GM12878 (cell line): ENCODE measurements around the gene TADA2A. TPM values are rescaled to one million over a fixed set of nuclear protein-coding genes. Genes with fewer than 3 reads are reported as not detected.

ENCODE experiments used
- CBX5 ChIP-seq: sonication (generic); IDR thresholded peaks from 2 replicates; pipeline ENCODE4 v1.6.1; 2016; ENCODE audit warnings: low read depth, moderate library complexity, mild to moderate bottlenecking, inconsistent platforms
- JUND ChIP-seq: IDR thresholded peaks from 2 replicates; pipeline ENCODE4 v1.6.1; 2012; ENCODE audit warnings: low read depth, mild to moderate bottlenecking, low read length, improper control_type of control experiment, moderate library complexity
- MYC ChIP-seq: IDR thresholded peaks from 2 replicates; pipeline ENCODE4 v1.6.1; 2011; ENCODE audit warnings: mild to moderate bottlenecking, low read length, moderate library complexity, inconsistent platforms; ENCODE audit not compliant: insufficient read depth, insufficient replicate concordance, insufficient read length, severe bottlenecking
- NFXL1 ChIP-seq: fragments of 450-650 bp; IDR thresholded peaks from 2 replicates; pipeline ENCODE4 v1.6.1; 2017; ENCODE audit warnings: antibody characterized with exemption, mild to moderate bottlenecking, borderline replicate concordance
- RB1 ChIP-seq: fragments of 450-650 bp; formaldehyde crosslinking; IDR thresholded peaks from 2 replicates; pipeline ENCODE4 v1.6.1; 2017; ENCODE audit warnings: mild to moderate bottlenecking, borderline replicate concordance
- SMAD5 ChIP-seq: IDR thresholded peaks from 2 replicates; pipeline ENCODE4 v1.6.1; 2016; ENCODE audit warnings: antibody characterized with exemption, low read depth
- SMARCA5 ChIP-seq: fragments of 450-650 bp; IDR thresholded peaks from 2 replicates; pipeline ENCODE4 v1.6.1; 2017; ENCODE audit warnings: mild to moderate bottlenecking
- SMC3 ChIP-seq: IDR thresholded peaks from 2 replicates; pipeline ENCODE4 v1.6.1; 2011; ENCODE audit warnings: low read length, improper control_type of control experiment, borderline replicate concordance
- SPI1 ChIP-seq: IDR thresholded peaks from 2 replicates; pipeline ENCODE4 v1.6.1; 2011; ENCODE audit warnings: low read depth, mild to moderate bottlenecking, low read length, moderate library complexity, borderline replicate concordance; ENCODE audit not compliant: insufficient read depth
- SRF ChIP-seq, 2 experiments: IDR thresholded peaks; 2 replicates each; pipeline ENCODE4 v1.6.1; 2011; ENCODE audit warnings: low read depth in 2 of 2, low read length in 2 of 2, mild to moderate bottlenecking in 1 of 2, moderate library complexity in 1 of 2
- STAT1 ChIP-seq: fragments of 450-650 bp; conservative IDR thresholded peaks from 2 replicates; pipeline ENCODE4 v1.6.1; 2014; ENCODE audit warnings: antibody characterized with exemption, mild to moderate bottlenecking
- TBL1XR1 ChIP-seq: IDR thresholded peaks from 2 replicates; pipeline ENCODE4 v1.6.1; 2012; ENCODE audit warnings: low read depth, low read length, improper control_type of control experiment
- TCF3 ChIP-seq: IDR thresholded peaks from 2 replicates; pipeline ENCODE4 v1.6.1; 2012; ENCODE audit warnings: low read depth, mild to moderate bottlenecking, low read length, borderline replicate concordance; ENCODE audit not compliant: insufficient read depth
- TCF7 ChIP-seq: IDR thresholded peaks from 2 replicates; pipeline ENCODE4 v1.6.1; 2014; ENCODE audit warnings: antibody characterized with exemption, borderline replicate concordance
- polyA plus RNA-seq, 11 experiments: library from polyadenylated mRNA; depleted of rRNA in 4 of 11; unstranded in 6 of 11; stranded (reverse) in 5 of 11; fragments of >200 nt; fragmentation: Nextera tagmentation in 4 of 11; fragmentation: Illumina TruSeq in 1 of 11; extraction: Ambion mirVana in 4 of 11; extraction: Trizol in 1 of 11; gene quantifications; 1 replicate in 1 of 11; 2 replicates in 10 of 11; pipeline versions ENCODE4 v1.2.1 to v1.2.3, GENCODE V29; 2011 to 2016; ENCODE audit warnings: inconsistent platforms in 2 of 11, missing spikeins in 2 of 11, low read depth in 1 of 11
- total RNA-seq, 4 experiments: library from RNA; depleted of rRNA in 3 of 4; stranded (reverse); fragments of >200 nt in 3 of 4; fragmentation: Illumina TruSeq in 1 of 4; extraction: Trizol in 1 of 4; gene quantifications; 2 replicates each; pipeline versions ENCODE4 v1.2.1 to v1.2.3, GENCODE V29; 2013 to 2021
- TF ChIP-seq, protein P1 (sequence below): fragments of 450-650 bp; IDR thresholded peaks from 2 replicates; pipeline ENCODE4 v1.6.1; 2016; ENCODE audit warnings: mild to moderate bottlenecking
- TF ChIP-seq, protein P2 (sequence below): fragments of 450-650 bp; IDR thresholded peaks from 2 replicates; pipeline ENCODE4 v1.6.1; 2018; ENCODE audit warnings: mild to moderate bottlenecking, low read depth, moderate library complexity; ENCODE audit not compliant: partially characterized antibody
- TF ChIP-seq, protein P3 (sequence below): fragments of 450-650 bp; IDR thresholded peaks from 2 replicates; pipeline ENCODE4 v1.6.1; 2017; ENCODE audit warnings: low read depth, mild to moderate bottlenecking, moderate library complexity
- TF ChIP-seq, protein P4 (sequence below): IDR thresholded peaks from 2 replicates; pipeline ENCODE4 v1.6.1; 2011; ENCODE audit warnings: borderline replicate concordance, low read depth, mild to moderate bottlenecking, moderate library complexity, mixed read lengths, low read length; ENCODE audit not compliant: insufficient read depth; ENCODE audit errors: extremely low read length
- TF ChIP-seq, protein P5 (sequence below): fragments of 450-650 bp; IDR thresholded peaks from 2 replicates; pipeline ENCODE4 v1.6.1; 2014; ENCODE audit warnings: mild to moderate bottlenecking

The TADA2A gene
- total and polyA plus RNA-seq, 10 of the 15 experiments (the other 5 are each of a cell fraction or from before 2014, with no cell fraction given): 19.6 to 43.8 (median 34.1) TPM

DNA sequence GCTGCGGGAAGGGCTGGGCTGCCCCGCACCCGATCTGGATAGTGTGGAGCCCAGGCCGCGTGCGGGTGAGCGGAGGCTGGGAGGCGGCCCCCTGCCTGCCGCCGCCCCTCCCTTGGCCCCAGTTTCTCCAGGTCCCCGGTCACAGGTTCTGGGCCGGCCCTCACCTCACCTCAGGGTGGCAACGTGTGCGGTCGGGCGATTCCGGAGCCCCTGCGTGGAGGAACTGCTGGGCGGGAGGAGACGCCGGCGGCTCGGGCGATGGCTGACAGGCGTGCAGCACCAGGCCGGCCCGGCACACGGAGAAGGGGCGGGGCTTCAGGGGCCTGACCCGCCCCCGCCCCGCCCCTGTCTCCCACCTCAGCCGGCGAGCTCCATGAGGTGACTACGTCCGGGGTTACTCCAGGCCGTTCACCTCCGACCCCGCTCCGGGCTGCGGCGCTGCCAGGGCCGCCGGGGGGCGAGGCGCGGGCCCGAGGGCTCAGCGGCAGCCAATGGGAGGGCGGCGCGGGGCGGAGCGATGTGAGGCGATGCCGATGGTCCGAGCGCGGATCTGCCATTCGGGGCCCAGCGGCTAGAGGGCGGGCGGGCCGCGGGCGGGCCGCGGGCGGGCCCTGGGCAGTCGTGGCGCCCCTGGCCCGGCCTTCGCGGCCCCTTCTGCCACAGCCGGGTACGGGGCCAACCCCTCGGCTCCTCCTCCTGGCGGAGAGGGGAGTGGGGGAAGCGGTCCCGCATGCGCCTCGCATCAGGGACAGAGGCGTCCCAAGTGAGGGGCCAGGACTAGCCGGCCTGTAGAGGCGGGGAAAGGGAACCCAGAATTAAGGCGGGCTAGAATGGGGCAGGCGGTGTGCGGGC lies 47.6 kb upstream of the TADA2A start (continued):
- TF ChIP-seq, protein P1, sequence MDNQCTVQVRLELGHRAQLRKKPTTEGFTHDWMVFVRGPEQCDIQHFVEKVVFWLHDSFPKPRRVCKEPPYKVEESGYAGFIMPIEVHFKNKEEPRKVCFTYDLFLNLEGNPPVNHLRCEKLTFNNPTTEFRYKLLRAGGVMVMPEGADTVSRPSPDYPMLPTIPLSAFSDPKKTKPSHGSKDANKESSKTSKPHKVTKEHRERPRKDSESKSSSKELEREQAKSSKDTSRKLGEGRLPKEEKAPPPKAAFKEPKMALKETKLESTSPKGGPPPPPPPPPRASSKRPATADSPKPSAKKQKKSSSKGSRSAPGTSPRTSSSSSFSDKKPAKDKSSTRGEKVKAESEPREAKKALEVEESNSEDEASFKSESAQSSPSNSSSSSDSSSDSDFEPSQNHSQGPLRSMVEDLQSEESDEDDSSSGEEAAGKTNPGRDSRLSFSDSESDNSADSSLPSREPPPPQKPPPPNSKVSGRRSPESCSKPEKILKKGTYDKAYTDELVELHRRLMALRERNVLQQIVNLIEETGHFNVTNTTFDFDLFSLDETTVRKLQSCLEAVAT: no peak
- TF ChIP-seq CBX5 (no peak), MYC (no peak), SRF (IDR thresholded peaks at IDR 0.05; ENCODE audit: low read depth in 2 of 2, low read length in 2 of 2) (no peak), SMC3 (no peak), RB1 (peak; percentile 75; the same call in 1 of the 2 replicates), TCF7 (no peak), TBL1XR1 (peak; percentile 78), SMAD5 (no peak), TCF3 (0 out of 2 replicates have a peak, but pooled peaks have one; percentile 16), SPI1 (no peak), JUND (no peak), SMARCA5 (0 out of 2 replicates have a peak, but pooled peaks have one; percentile 32), NFXL1 (no peak), STAT1 (0 out of 2 replicates have a peak, but pooled peaks have one; percentile 66)
- TF ChIP-seq, protein P2, sequence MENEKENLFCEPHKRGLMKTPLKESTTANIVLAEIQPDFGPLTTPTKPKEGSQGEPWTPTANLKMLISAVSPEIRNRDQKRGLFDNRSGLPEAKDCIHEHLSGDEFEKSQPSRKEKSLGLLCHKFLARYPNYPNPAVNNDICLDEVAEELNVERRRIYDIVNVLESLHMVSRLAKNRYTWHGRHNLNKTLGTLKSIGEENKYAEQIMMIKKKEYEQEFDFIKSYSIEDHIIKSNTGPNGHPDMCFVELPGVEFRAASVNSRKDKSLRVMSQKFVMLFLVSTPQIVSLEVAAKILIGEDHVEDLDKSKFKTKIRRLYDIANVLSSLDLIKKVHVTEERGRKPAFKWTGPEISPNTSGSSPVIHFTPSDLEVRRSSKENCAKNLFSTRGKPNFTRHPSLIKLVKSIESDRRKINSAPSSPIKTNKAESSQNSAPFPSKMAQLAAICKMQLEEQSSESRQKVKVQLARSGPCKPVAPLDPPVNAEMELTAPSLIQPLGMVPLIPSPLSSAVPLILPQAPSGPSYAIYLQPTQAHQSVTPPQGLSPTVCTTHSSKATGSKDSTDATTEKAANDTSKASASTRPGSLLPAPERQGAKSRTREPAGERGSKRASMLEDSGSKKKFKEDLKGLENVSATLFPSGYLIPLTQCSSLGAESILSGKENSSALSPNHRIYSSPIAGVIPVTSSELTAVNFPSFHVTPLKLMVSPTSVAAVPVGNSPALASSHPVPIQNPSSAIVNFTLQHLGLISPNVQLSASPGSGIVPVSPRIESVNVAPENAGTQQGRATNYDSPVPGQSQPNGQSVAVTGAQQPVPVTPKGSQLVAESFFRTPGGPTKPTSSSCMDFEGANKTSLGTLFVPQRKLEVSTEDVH: no peak
- TF ChIP-seq, protein P3, sequence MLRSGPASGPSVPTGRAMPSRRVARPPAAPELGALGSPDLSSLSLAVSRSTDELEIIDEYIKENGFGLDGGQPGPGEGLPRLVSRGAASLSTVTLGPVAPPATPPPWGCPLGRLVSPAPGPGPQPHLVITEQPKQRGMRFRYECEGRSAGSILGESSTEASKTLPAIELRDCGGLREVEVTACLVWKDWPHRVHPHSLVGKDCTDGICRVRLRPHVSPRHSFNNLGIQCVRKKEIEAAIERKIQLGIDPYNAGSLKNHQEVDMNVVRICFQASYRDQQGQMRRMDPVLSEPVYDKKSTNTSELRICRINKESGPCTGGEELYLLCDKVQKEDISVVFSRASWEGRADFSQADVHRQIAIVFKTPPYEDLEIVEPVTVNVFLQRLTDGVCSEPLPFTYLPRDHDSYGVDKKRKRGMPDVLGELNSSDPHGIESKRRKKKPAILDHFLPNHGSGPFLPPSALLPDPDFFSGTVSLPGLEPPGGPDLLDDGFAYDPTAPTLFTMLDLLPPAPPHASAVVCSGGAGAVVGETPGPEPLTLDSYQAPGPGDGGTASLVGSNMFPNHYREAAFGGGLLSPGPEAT: no peak
- TF ChIP-seq, protein P4, sequence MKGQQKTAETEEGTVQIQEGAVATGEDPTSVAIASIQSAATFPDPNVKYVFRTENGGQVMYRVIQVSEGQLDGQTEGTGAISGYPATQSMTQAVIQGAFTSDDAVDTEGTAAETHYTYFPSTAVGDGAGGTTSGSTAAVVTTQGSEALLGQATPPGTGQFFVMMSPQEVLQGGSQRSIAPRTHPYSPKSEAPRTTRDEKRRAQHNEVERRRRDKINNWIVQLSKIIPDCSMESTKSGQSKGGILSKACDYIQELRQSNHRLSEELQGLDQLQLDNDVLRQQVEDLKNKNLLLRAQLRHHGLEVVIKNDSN: no peak
- TF ChIP-seq, protein P5, sequence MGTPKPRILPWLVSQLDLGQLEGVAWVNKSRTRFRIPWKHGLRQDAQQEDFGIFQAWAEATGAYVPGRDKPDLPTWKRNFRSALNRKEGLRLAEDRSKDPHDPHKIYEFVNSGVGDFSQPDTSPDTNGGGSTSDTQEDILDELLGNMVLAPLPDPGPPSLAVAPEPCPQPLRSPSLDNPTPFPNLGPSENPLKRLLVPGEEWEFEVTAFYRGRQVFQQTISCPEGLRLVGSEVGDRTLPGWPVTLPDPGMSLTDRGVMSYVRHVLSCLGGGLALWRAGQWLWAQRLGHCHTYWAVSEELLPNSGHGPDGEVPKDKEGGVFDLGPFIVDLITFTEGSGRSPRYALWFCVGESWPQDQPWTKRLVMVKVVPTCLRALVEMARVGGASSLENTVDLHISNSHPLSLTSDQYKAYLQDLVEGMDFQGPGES: no peak
